ENCODE measurements around the gene LSM6.

DNA sequence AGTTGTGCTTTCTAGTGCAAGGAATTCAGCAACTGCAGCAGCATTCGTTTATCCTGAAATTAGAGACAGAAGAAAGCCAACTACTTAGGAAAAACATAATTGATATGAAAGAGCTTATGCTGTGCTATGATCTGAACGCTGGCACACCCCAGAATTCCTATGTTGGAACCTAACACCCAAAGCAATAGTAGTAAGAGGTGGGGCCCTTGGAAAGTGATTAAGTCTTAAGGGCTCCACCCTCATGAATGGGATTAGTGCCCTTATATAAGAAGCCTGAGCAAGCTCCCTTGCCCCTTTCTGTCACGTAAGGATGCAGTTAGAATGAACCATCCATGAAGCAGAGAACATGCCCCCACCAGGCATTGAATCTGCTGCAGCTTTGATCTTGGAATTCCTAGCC, 5.4 kb upstream of the LSM6 start:
- TF ChIP-seq, protein P1, sequence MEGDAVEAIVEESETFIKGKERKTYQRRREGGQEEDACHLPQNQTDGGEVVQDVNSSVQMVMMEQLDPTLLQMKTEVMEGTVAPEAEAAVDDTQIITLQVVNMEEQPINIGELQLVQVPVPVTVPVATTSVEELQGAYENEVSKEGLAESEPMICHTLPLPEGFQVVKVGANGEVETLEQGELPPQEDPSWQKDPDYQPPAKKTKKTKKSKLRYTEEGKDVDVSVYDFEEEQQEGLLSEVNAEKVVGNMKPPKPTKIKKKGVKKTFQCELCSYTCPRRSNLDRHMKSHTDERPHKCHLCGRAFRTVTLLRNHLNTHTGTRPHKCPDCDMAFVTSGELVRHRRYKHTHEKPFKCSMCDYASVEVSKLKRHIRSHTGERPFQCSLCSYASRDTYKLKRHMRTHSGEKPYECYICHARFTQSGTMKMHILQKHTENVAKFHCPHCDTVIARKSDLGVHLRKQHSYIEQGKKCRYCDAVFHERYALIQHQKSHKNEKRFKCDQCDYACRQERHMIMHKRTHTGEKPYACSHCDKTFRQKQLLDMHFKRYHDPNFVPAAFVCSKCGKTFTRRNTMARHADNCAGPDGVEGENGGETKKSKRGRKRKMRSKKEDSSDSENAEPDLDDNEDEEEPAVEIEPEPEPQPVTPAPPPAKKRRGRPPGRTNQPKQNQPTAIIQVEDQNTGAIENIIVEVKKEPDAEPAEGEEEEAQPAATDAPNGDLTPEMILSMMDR (IDR thresholded peaks at IDR 0.05) = no peak
- no peak for TF ChIP-seq POLR2A (IDR thresholded peaks at IDR 0.05)
